Liver (tissue), 9 donors: ENCODE measurements around the gene ZSCAN21. TPM values are rescaled to one million over a fixed set of nuclear protein-coding genes. Genes with fewer than 3 reads are reported as not detected.

Experiments used
- DNase-seq: peaks from one replicate; pipeline ENCODE4 v3.0.0-alpha.2; 2017; ENCODE audit warnings: low spot score
- H3K27ac ChIP-seq, 2 donors: one replicate each; pipeline ENCODE4 v1.7.0; 2013; ENCODE audit warnings: inconsistent platforms in 2 of 2, low read length in 2 of 2, control low read depth in 1 of 2, low read depth in 1 of 2, mild to moderate bottlenecking in 1 of 2
- H3K27me3 ChIP-seq, 4 donors: one replicate each; pipeline versions ENCODE4 v1.6.1 to v1.7.0; 2013; ENCODE audit warnings: low read length in 3 of 4, inconsistent platforms in 1 of 4, mild to moderate bottlenecking in 1 of 4, moderate library complexity in 1 of 4; ENCODE audit not compliant: control insufficient read depth in 4 of 4, insufficient read depth in 4 of 4
- H3K36me3 ChIP-seq, 4 donors: one replicate each; pipeline versions ENCODE4 v1.6.1 to v1.7.0; 2013; ENCODE audit warnings: low read length in 3 of 4, mild to moderate bottlenecking in 3 of 4, low read depth in 1 of 4, moderate library complexity in 1 of 4; ENCODE audit not compliant: control insufficient read depth in 4 of 4, insufficient read depth in 3 of 4
- H3K4me1 ChIP-seq, 4 donors: one replicate each; pipeline versions ENCODE4 v1.6.1 to v1.7.0; 2013; ENCODE audit warnings: low read length in 3 of 4, mild to moderate bottlenecking in 3 of 4, moderate library complexity in 1 of 4; ENCODE audit not compliant: control insufficient read depth in 4 of 4, insufficient read depth in 4 of 4
- H3K4me3 ChIP-seq, 3 donors: one replicate each; pipeline versions ENCODE4 v1.6.1 to v1.7.0; 2013; ENCODE audit warnings: low read length in 3 of 3, control low read depth in 1 of 3, low read depth in 1 of 3, mild to moderate bottlenecking in 1 of 3
- H3K9ac ChIP-seq, 2 donors: one replicate each; pipeline ENCODE4 v1.7.0; 2013; ENCODE audit warnings: low read length in 2 of 2, mild to moderate bottlenecking in 2 of 2, moderate library complexity in 2 of 2, control low read depth in 1 of 2, low read depth in 1 of 2
- H3K9me3 ChIP-seq, 4 donors: one replicate each; pipeline versions ENCODE4 v1.6.1 to v1.7.0; 2013; ENCODE audit warnings: low read length in 3 of 4; ENCODE audit not compliant: control insufficient read depth in 4 of 4
- EGR1 ChIP-seq, 2 donors: IDR thresholded peaks; 2 replicates each; pipeline ENCODE4 v1.6.1; 2016 to 2018; ENCODE audit warnings: antibody characterized with exemption in 2 of 2, low read depth in 2 of 2
- FOXA1 ChIP-seq: IDR thresholded peaks from 2 replicates; pipeline ENCODE4 v1.6.1; 2016; ENCODE audit warnings: antibody characterized with exemption
- GABPA ChIP-seq, 2 donors: IDR thresholded peaks in 1 of 2; conservative IDR thresholded peaks in 1 of 2; 2 replicates each; pipeline ENCODE4 v1.6.1; 2016; ENCODE audit warnings: antibody characterized with exemption in 2 of 2, mild to moderate bottlenecking in 1 of 2, moderate library complexity in 1 of 2
- HNF4A ChIP-seq, 2 donors: conservative IDR thresholded peaks; 2 replicates each; pipeline ENCODE4 v1.6.1; 2016; ENCODE audit warnings: antibody characterized with exemption in 2 of 2, mild to moderate bottlenecking in 2 of 2
- HNF4G ChIP-seq: IDR thresholded peaks from 2 replicates; pipeline ENCODE4 v1.6.1; 2016; ENCODE audit warnings: antibody characterized with exemption
- NR2F2 ChIP-seq: IDR thresholded peaks from 2 replicates; pipeline ENCODE4 v1.6.1; 2016; ENCODE audit warnings: antibody characterized with exemption
- RAD21 ChIP-seq, 2 donors: IDR thresholded peaks; 2 replicates each; pipeline ENCODE4 v1.6.1; 2016; ENCODE audit warnings: antibody characterized with exemption in 2 of 2, mild to moderate bottlenecking in 2 of 2
- RXRA ChIP-seq, 2 donors: IDR thresholded peaks; 2 replicates each; pipeline ENCODE4 v1.6.1; 2017 to 2018; ENCODE audit warnings: antibody characterized with exemption in 2 of 2, mild to moderate bottlenecking in 1 of 2
- SP1 ChIP-seq: IDR thresholded peaks from 2 replicates; pipeline ENCODE4 v1.6.1; 2018; ENCODE audit warnings: antibody characterized with exemption, mild to moderate bottlenecking
- TAF1 ChIP-seq: conservative IDR thresholded peaks from 2 replicates; pipeline ENCODE4 v1.6.1; 2016; ENCODE audit warnings: antibody characterized with exemption, mild to moderate bottlenecking
- YY1 ChIP-seq: IDR thresholded peaks from 2 replicates; pipeline ENCODE4 v1.6.1; 2016; ENCODE audit warnings: antibody characterized with exemption, mild to moderate bottlenecking
- WGBS: extraction: QIAGEN DNeasy Blood & Tissue Kit; methylation state at CpG from one replicate; pipeline ENCODE4 v1.1.7; 2013; 5-methylcytosine and 5-hydroxymethylcytosine counted together
- polyA plus RNA-seq, 2 donors: library from polyadenylated mRNA; stranded (reverse) in 1 of 2; unstranded in 1 of 2; fragments of 200-250 nt in 1 of 2; fragments of >200 nt in 1 of 2; fragmentation: Nextera tagmentation in 1 of 2; extraction: Ambion mirVana in 1 of 2; gene quantifications; one replicate each; pipeline versions ENCODE4 v1.2.1 to v1.2.3, GENCODE V29; 2013 to 2015
- total RNA-seq, 2 donors: library from RNA; depleted of rRNA; stranded (reverse); fragments of >200 nt; gene quantifications; one replicate each; pipeline ENCODE4 v1.2.3, GENCODE V29; 2014
- TF ChIP-seq, protein P1 (sequence below): fragments of 150-350 bp; IDR thresholded peaks from 2 replicates; pipeline ENCODE4 v1.5.1; 2017; ENCODE audit warnings: improper control_type of control experiment, low read depth, low read length; ENCODE audit not compliant: missing input control
- TF ChIP-seq, protein P2 (sequence below): IDR thresholded peaks from 2 replicates; pipeline ENCODE4 v1.6.1; 2016; ENCODE audit warnings: antibody characterized with exemption
- TF ChIP-seq, protein P3 (sequence below): IDR thresholded peaks from 2 replicates; pipeline ENCODE4 v1.6.1; 2016; ENCODE audit warnings: antibody characterized with exemption, mild to moderate bottlenecking
- TF ChIP-seq, protein P4 (sequence below): IDR thresholded peaks from 2 replicates; pipeline ENCODE4 v1.6.1; 2016; ENCODE audit warnings: antibody characterized with exemption
- donor health status: healthy.
- donor health status: healthy.
- donor health status: healthy.
- donor health status: healthy.
- donor health status: healthy.

ZSCAN21 gene
- total and polyA plus RNA-seq, 4 donors = 4.6 to 8.6 (median 6.9) TPM

DNA sequence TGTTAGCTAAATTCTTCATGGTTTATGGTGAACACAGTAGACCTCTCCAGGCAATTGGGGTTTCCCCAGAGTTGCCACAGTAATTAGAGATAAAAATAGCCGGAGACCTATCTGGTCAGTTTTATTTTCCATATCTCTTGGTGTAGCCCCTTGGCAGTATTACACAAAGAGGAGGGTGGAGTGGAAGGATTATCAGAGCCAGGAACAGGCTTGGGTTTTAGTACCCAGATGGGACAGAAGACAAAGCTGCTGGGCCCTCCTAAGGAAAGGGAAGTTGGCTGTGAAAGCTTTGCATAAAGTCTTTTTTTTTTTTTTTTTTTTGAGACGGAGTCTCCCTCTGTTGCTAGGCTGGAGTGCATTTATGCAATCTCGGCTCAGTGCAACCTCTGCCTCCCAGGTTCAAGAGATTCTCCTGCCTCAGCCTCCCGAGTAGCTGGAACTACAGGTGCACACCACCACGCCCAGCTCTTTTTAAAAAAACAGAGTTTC, 9.7 kb downstream of the ZSCAN21 start:
- DNase-seq = no peak
- Histone ChIP-seq H3K4me1 (peaks cover 0 to 3% (median 0%) of the 10 kb centered on the region in 4 donors), H3K9me3 (no peaks in the 10 kb centered on the region), H3K9ac (no peak overlapping the region), H3K36me3 (peaks cover 3 to 42% (median 32%) of the 10 kb centered on the region in 4 donors), H3K27ac (no peak overlapping the region), H3K27me3 (no peaks in the 10 kb centered on the region), H3K4me3 (no peak overlapping the region)
- TF ChIP-seq GABPA (IDR thresholded peaks at IDR 0.05 in 1 of 2, conservative IDR thresholded peaks at IDR 0.05 in 1 of 2) = no peak
- TF ChIP-seq, protein P1, sequence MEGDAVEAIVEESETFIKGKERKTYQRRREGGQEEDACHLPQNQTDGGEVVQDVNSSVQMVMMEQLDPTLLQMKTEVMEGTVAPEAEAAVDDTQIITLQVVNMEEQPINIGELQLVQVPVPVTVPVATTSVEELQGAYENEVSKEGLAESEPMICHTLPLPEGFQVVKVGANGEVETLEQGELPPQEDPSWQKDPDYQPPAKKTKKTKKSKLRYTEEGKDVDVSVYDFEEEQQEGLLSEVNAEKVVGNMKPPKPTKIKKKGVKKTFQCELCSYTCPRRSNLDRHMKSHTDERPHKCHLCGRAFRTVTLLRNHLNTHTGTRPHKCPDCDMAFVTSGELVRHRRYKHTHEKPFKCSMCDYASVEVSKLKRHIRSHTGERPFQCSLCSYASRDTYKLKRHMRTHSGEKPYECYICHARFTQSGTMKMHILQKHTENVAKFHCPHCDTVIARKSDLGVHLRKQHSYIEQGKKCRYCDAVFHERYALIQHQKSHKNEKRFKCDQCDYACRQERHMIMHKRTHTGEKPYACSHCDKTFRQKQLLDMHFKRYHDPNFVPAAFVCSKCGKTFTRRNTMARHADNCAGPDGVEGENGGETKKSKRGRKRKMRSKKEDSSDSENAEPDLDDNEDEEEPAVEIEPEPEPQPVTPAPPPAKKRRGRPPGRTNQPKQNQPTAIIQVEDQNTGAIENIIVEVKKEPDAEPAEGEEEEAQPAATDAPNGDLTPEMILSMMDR = no peak
- TF ChIP-seq HNF4A (conservative IDR thresholded peaks at IDR 0.05) = no peak
- TF ChIP-seq RAD21 (IDR thresholded peaks at IDR 0.05) = no peak
- no peak for TF ChIP-seq SP1
- TF ChIP-seq RXRA (IDR thresholded peaks at IDR 0.05) = no peak
- TF ChIP-seq FOXA1 = no peak
- no peak for TF ChIP-seq TAF1
- TF ChIP-seq EGR1 (IDR thresholded peaks at IDR 0.05; ENCODE audit: low read depth in 2 of 2) = no peak
- TF ChIP-seq NR2F2 = no peak
- TF ChIP-seq, protein P2, sequence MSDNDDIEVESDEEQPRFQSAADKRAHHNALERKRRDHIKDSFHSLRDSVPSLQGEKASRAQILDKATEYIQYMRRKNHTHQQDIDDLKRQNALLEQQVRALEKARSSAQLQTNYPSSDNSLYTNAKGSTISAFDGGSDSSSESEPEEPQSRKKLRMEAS = no peak
- no peak for TF ChIP-seq YY1
- TF ChIP-seq, protein P3, sequence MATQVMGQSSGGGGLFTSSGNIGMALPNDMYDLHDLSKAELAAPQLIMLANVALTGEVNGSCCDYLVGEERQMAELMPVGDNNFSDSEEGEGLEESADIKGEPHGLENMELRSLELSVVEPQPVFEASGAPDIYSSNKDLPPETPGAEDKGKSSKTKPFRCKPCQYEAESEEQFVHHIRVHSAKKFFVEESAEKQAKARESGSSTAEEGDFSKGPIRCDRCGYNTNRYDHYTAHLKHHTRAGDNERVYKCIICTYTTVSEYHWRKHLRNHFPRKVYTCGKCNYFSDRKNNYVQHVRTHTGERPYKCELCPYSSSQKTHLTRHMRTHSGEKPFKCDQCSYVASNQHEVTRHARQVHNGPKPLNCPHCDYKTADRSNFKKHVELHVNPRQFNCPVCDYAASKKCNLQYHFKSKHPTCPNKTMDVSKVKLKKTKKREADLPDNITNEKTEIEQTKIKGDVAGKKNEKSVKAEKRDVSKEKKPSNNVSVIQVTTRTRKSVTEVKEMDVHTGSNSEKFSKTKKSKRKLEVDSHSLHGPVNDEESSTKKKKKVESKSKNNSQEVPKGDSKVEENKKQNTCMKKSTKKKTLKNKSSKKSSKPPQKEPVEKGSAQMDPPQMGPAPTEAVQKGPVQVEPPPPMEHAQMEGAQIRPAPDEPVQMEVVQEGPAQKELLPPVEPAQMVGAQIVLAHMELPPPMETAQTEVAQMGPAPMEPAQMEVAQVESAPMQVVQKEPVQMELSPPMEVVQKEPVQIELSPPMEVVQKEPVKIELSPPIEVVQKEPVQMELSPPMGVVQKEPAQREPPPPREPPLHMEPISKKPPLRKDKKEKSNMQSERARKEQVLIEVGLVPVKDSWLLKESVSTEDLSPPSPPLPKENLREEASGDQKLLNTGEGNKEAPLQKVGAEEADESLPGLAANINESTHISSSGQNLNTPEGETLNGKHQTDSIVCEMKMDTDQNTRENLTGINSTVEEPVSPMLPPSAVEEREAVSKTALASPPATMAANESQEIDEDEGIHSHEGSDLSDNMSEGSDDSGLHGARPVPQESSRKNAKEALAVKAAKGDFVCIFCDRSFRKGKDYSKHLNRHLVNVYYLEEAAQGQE = no peak
- 79% methylated on average over 5 of the region's 5 CpGs for WGBS

DNA sequence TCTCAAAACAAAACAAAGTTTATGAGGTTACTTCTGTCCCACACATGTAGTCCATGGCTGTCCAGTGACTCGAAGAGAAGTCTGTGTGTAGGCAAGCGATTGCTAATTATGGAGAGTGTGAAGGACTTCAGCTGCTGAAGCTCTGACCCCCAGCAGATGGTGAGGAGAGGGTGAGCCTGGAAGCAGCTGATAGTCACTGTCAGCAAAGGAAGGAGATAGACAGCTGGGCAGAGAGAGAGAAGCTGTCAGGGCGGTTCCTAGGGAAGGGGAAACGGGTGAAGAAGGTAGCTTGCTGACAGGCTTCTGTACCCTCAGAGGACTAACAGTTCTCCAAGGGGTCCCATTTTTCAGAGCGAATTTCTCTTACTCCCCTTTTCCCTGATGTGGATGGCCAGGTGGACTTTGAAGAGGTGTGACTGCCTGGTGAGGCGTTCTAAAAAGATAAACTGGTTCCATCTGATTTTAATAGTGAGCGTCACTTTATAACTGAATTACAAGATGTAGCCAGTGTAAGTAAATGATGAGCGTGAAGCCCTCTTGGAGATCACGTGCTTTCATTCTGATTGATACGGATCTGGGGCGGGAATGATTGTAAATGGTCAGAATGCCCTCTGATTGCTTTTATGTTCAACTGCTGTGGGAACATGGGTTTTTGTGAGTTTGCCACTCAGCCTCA, 12.1 kb downstream of the ZSCAN21 start:
- 95% methylated on average over 11 of the region's 11 CpGs for WGBS
- no peak for TF ChIP-seq FOXA1
- no peak for TF ChIP-seq HNF4G
- TF ChIP-seq, protein P3 = no peak
- TF ChIP-seq, protein P4, sequence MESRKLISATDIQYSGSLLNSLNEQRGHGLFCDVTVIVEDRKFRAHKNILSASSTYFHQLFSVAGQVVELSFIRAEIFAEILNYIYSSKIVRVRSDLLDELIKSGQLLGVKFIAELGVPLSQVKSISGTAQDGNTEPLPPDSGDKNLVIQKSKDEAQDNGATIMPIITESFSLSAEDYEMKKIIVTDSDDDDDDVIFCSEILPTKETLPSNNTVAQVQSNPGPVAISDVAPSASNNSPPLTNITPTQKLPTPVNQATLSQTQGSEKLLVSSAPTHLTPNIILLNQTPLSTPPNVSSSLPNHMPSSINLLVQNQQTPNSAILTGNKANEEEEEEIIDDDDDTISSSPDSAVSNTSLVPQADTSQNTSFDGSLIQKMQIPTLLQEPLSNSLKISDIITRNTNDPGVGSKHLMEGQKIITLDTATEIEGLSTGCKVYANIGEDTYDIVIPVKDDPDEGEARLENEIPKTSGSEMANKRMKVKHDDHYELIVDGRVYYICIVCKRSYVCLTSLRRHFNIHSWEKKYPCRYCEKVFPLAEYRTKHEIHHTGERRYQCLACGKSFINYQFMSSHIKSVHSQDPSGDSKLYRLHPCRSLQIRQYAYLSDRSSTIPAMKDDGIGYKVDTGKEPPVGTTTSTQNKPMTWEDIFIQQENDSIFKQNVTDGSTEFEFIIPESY = no peak
- TF ChIP-seq, protein P1 = no peak
- no peak for TF ChIP-seq HNF4A (conservative IDR thresholded peaks at IDR 0.05)
- TF ChIP-seq NR2F2 = no peak
- Histone ChIP-seq H3K4me1 (peaks cover 2 to 22% (median 14%) of the 10 kb centered on the region in 4 donors), H3K9ac (no peak overlapping the region), H3K27me3 (no peaks in the 10 kb centered on the region), H3K9me3 (no peaks in the 10 kb centered on the region), H3K27ac (no peak overlapping the region), H3K36me3 (peaks cover 3 to 46% (median 34%) of the 10 kb centered on the region in 4 donors), H3K4me3 (no peak overlapping the region)
- DNase-seq = peak; percentile 69
